NCI-H748 (cell line): ENCODE data around the gene BMPR2.

Experiments used
- DNase-seq: peaks from one replicate; lab custom pipeline; 2025; ENCODE audit not compliant: unreplicated experiment; lab: John Stamatoyannopoulos, UW

The BMPR2 gene

GRCh38 chr2:202588647-202589581 is 212.8 kb downstream of the BMPR2 start:
- peak; percentile 94 for DNase-seq

GRCh38 chr2:202589582-202589949 is 213.4 kb downstream of the BMPR2 start:
- DNase-seq = no peak

GRCh38 chr2:202592566-202592965 is 216.4 kb downstream of the BMPR2 start:
- no peak for DNase-seq

- DNase-seq = no peak
These were observed 223.0 kb downstream of the BMPR2 start for GRCh38 chr2:202599105-202599504.

- DNase-seq = no peak
These were observed 223.8 kb downstream of the BMPR2 start for GRCh38 chr2:202599911-202600310.

DNA sequence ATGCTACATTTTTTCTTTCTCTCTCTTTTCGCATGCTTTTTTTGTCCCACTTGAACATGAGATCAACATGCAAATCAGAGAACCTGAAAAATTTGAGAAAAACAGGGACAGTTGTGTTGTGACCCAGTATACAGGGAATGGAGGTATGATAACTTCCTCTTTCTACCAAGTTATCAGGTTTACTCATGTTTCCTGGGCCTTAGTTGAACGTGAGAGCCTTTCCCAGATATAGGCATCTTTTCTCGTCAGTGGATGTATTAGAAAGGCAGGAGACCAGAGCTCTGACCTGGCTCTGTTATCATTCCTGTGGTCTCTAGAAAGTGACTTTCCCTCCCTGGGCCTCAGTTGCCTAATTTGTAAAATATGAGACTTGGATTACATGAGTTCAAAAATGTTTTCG is 228.6 kb downstream of the BMPR2 start:
- no peak for DNase-seq

DNA sequence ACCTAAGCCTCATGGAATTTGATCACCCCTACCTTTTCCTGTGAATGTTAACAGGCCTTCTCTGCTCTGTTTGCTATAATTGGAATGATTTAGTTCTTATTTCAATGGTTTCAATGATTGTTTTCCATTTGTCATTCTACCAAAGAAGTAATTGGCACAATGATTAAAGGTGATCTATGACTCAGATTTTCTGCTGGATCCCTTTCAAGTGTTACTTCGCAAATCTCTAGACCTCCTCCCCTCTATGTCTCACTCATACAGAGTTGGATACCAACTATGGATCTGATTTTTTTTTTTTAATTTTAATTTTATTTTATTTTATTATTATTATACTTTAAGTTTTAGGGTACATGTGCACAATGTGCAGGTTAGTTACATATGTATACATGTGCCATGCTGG is 229.0 kb downstream of the BMPR2 start:
- no peak for DNase-seq

DNA sequence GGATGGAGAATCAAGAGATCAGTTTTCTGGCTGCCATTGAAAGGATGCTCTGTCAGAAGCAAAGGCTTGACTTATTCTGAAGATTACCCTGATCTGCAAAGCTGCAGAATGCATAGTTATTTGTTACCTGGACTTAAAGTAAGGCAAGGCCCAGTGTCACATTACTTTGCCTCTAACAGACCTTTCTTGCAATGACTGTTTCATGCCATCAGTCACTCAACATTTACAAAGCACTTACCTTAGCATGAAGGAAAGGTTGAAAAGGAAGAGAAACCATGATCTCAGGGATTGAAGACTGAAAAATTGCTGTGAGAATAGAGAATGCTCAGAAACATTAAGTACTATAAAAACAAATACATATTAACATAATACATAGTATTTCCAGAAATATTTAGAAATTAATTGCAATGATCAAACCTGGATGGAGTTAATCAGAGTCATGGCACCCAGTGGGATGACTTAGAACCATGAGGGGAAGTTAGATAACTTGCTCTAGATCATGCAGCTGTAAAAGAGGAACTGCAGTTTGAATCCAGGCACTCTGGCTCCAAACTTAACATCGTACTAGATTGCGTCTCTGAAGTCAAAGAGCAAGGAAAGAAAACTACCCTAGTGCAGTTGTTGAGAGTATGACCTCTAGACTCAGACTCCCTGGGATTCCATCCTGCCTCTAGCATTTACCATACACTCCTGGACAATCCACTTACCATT is 232.2 kb downstream of the BMPR2 start:
- DNase-seq = no peak

- no peak for DNase-seq
These were observed 233.4 kb downstream of the BMPR2 start for GRCh38 chr2:202609381-202610145.

DNA sequence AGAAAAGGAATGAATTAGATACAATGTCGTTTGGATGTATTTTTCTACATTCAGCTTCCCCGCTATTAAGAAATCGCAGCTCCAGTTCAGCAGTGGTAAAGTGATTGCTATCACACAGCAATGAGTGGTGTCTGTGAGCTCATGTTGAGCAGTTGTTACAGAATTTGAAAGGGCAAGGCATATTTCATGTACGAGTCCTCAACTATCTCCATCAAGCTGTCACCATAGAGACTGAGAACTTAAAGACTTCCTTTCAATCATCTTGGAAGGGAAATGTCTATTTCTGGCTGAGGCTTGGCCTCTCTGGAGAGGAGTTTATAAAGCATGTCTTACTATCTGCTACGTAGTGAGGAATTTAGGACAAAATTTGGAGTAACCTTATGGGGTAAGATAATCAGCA is 234.3 kb downstream of the BMPR2 start:
- no peak for DNase-seq

- DNase-seq = no peak
These were observed 236.0 kb downstream of the BMPR2 start for GRCh38 chr2:202612145-202612544.

DNA sequence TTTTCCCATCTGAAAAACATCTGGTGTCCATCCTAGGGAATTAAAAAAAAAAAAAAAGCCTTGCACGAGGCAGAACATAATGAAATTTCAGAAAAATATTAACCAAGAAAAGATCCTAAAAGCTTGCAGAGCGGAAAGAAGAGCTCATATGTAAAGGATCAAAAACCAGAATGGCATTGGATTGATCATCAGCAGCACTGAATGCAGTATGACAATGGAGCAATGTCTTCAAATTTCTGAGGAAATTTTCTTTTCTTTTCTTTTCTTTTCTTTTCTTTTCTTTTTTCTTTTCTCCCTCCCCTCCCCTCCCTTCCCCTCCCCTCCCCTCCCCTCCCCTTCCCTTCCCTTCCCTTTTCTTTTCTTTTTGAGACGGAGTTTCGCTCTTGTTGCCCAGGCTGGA is 237.4 kb downstream of the BMPR2 start:
- no peak for DNase-seq
